GM19035 (cell line): Measurements from ENCODE around the gene RET.

Experiments used
- ATAC-seq: cut with Tn5 transposase; IDR thresholded peaks from one replicate; pipeline ENCODE4 v1.9.1; 2021; ENCODE audit not compliant: unreplicated experiment

The RET gene

DNA sequence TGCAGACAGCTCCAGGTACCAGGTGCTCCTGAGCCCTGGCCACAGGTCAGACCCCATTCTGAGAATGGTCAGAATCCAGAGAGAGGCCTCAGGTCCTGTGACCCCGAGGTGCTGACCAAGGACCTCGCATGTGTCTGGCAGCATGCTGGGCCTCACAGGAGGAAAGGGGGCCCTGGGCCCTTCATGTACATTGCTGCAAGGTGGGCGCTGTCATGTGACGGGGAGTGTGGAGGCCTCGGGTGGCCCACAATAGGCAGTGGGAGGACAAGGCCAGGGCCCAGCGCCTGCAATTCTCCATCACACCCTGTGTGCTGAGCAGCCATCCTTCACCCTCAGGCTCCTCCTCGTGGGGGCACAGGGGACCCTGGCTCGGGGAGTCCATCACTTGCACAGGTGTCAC is 15.5 kb upstream of the RET start:
- ATAC-seq, result no peak

DNA sequence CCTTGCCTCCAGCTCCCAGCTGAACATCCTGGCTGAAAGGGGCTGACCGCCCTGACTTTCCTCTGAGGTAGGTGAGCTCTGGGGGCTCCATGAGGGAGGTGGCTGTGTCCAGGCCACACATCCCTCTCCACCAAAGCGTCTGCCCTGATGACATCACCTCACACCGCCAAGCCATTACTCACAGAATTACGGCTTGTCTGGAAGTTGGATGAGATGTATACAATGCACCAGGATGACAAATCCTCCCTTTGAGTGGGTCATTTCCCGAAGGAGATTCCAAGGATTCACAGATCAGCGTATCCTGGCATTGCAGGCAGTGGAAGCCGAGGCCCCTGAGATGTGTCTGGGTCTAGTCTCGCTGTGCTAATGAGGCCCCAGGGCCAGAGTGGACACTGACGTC is 15.1 kb upstream of the RET start:
- no peak for ATAC-seq

DNA sequence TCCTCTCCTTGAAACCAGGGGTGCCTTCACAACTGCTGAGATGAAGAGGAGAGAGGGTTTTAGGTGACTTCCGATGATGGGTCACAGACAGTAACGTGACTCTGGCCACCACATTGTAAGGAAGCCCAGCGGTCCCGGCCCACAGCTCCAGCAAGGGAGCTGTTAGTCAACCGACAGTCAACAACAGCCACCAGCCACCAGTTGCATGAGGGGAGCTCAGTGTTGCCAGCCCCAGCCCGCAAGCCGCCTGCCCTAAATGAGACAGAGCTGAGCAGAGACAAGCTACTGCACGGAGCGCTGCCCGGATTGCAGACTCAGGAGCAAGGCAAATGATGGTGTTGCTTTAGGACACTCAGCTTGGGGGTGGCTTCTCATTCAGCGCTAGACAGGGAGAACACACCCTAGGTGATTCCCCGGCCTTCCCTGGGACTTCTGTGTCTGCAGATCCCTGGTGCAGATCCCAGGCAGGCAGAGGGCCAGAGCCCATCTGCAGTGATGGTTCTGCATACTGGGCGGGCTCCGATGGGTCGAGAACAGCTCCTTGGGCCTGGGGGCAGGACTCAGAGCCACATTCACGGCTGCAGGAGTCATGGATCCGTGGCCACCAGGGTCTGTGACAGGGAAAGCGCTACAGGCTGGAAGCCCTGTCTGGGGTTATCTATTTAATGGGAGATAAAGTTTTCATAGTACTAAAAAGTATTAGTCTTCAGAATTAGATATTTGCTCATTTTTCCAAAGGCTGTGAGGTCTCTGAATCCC is 14.3 kb upstream of the RET start:
- ATAC-seq, result no peak

DNA sequence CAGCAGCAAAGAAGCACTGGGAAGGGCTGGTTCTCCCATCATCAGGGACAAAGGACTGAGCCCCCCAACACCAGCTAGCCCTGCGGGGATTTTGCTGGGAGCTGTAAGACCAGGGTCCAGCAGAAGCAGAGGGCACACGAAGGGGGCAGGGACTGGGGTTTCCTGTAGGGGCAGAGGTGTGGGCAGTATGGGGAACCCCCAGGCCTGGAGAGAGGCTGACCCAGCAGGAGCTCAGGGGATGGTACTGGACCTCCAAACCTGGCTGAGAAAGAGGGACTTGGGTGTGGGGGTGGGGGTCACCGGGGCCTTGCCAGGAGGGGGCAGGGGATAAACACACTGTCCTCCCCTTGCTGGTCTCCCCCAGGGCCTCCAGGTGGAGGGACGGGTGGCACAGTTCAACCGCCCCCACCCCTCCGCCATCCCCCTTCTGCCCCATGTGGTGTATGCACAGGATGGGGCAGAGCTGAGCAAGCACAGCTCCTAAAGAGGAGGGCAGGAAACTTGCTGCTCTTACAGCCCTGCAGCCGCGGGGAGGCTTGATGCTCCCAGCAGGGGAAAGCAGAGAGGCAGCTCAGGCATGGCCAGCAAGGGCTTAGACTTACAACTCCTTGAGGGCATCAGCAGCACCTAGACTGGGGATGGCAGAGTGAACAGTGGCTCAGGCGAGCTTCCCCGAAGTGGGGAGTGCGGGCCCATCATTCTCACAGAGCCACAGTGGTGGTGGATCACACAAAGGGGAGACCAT is 12.4 kb upstream of the RET start:
- no peak for ATAC-seq

DNA sequence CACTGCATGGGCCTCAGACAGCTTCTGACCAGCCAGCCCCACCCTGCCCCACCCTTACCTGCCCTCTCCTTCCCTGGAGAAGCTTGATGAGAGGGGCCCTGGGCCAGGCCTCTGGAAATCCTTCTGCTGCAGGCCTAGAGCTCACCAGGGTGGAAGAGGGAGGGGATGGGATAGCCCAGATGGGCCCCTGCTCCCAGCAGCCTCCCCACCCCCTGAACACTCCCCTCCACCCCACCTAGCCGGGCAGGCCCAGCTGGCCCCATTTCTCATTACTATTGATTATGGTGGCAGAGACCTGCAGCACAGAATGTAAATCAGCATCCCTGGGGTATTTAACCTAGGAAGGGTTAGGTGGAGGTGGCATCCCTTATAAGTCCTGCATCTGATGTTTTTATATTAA is 11.6 kb upstream of the RET start:
- no peak for ATAC-seq

DNA sequence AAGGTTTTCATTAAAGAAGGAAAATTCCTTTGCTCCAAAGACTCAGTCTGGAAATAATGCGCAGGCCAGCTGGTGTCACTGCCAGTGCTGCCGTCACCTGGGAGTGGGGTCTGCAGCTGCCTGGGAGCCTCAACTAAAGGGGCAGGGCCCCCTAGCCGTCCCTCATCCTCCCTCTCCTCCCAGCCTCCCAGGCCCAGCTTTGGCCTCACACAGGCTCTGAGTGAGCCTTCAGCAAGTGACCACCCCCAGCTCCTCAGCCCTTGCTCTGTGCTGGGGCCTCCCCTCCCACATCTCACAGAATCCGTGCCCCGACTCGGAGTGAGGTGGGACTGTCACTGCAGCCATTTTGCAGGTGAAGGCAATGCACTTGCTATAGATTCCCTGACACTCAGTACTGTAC is 11.1 kb upstream of the RET start:
- no peak for ATAC-seq

DNA sequence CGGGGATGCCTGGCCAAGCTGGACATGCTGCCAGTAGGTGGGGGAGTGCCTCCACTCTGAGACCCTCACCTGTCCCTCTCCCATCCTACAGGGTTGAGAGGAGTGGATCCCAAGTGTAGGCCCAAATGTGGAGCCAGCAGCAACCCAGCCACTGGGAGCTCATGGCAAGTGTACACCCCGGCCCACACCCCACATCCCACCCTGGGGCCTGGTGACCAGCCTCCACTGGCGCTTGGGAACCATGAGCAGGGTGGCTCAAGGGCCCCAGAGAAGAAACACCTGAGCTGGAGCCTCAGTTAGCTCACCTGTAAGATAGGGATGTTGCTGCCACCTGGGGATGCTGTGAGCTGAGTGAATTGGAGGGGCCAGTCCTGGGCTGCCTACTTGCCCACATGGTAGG is 10.4 kb upstream of the RET start:
- ATAC-seq, result no peak

DNA sequence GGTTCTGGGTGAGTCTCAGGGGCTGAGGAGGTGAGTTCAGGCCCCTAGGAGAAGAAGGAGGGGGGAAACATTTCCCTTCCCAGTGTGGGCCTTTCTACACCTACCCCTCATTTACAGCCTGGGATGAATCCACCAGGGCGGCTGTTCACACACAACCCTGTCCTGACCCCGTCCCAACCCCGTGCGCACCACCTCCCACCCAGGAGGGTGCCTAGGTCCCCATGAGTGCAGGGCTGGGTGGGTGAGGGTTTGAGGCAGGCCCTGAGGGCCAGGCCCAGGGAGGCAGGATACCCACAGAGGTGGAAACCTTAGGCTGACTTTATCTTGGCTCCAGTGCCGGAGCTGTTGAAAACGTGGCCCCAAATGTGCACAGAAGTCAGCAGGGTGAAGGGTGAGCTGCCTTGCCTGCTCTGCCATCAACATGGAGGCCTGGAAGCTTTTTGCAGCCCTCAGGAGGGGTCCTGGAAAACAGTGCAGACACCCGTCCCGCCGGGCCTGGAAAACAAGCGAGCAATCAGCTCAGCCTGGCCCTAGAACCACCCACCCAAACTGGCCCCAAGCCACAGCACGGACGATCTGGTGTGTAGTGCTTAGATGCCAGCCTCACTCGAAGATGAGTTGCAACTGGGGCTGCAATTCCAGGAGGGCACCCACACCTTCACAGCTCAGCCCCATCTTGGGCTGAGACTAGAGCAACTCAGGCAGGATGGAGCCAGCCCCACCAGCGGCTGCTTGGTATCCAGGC is 9.3 kb upstream of the RET start:
- ATAC-seq, result no peak

DNA sequence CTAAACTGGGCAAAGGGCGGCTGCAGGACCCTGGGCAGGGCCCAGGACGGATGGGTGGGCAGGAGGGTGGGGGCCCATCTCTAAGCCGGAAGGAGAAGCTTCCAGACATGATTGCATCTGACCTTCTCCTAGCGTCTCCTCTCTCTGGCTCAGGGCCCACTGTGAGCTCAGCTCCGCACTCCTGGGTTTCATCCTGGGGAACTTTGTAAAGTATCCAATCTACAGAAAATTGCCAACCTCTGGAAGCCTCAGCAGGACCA is 8.8 kb upstream of the RET start:
- no peak for ATAC-seq

DNA sequence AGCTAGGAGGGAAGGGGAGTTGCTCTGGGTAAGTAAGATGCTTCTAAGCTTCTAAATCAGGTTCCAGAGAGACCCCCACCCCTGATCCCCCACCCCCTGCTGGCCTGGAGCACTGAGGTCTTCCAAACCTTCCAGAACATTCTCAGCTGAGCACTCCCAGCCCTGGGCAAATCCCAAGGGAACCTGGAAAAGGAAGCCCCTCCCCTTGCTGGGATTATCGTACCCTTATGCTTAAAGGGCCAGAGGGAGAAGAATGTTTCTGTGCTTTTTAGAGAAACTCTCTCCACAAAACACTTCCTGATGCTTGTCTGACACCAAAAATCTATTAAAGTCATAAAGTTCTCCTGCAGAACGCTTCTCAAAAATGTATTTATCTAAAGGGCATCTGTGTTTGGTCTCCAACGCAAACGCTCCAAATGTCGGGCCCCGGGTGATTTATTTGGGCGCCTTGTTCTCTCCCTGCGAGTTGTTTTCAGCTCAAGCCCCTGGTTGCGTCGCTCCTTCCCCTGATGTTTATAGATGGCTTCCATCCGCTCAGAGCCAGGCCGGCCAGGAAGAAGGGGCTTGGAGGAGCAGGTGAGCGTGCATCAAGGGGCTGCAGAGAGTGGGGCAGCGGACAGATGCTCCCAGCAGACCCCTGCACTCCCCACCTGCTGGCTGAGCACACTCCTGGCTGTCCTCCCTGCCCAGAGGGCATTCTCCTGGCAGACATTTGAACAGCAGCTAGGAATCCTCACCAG is 8.2 kb upstream of the RET start:
- ATAC-seq, result no peak

DNA sequence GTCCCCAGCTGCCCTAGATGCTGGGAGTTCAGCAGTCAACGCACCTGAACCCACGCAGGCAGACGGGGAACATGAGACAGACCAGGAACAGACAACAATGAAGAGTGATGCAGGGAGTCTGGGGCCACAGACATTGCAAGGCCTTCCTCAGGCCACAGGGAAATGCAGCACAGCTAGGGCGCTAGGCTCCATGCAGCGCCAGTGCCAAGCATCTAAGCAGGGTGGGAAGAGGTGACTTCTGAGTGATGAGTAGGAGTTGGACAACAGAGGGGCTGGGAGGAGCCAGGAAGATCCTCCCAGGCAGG is 7.7 kb upstream of the RET start:
- no peak for ATAC-seq

DNA sequence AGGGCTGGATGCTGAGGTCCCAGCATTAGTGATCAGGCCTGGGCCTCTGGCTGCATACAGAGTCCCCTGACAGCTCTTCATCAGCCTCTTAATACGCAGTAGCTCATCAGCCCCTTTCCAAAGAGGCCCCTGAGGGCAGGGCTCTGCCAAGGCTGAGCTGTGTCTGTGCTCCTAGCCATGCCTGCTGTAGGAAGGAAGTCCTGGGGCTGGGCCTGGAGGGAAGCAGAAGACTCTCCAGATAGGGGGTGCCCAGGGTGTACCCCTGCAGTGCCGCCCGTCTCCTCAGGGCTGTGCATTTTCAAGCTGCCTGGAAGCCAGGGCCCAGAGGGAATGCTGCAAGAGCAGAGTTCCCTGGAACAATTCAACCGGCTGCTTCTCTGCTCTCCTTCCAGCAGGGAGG is 7.3 kb upstream of the RET start:
- ATAC-seq, result no peak

DNA sequence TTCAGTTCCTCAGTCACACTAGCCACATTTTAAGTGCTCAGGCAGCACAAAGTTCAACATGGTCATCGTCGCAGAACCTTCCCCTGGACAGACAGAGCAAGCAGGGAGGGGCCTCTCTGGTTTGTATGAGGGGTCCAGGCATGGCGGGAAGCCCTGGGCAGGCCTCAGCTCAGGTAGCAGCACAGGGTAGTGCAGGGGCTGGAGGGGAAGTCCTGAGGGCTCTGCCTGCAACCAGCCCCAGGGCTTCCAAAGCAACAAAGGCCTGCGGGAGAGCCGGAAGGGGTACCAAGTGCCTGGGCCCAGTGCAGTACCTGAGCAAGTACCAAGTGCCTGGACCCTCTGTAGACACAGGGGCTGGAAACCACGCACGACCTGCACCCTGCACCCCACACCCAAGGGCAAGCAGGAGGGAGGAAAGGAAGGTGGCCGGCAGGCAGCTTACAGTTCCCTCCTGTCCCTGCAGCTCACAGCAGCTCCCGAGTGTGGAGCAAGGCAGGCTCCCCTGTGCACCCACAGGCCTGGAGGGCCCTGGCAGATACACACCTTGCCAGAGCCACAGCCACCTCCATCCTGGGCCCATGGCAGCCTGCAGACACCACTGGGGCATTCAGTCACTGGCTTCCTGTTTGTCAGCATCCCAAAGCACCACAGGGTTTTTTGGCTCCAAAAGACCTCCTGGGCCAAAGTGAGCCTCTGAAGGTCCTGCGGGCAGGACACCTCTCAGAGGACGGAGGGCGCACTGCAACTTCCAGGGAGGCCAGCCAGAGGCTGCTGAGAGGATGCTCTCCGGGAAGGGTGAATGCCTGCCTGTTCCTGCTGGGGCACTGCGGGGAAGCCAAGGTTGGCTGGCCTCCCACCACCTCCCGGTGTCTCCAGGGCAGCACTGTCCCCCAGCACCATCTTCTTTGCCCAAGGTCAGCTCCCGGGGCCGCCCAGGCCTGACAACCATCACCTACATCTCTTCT is 6.5 kb upstream of the RET start:
- no peak for ATAC-seq

DNA sequence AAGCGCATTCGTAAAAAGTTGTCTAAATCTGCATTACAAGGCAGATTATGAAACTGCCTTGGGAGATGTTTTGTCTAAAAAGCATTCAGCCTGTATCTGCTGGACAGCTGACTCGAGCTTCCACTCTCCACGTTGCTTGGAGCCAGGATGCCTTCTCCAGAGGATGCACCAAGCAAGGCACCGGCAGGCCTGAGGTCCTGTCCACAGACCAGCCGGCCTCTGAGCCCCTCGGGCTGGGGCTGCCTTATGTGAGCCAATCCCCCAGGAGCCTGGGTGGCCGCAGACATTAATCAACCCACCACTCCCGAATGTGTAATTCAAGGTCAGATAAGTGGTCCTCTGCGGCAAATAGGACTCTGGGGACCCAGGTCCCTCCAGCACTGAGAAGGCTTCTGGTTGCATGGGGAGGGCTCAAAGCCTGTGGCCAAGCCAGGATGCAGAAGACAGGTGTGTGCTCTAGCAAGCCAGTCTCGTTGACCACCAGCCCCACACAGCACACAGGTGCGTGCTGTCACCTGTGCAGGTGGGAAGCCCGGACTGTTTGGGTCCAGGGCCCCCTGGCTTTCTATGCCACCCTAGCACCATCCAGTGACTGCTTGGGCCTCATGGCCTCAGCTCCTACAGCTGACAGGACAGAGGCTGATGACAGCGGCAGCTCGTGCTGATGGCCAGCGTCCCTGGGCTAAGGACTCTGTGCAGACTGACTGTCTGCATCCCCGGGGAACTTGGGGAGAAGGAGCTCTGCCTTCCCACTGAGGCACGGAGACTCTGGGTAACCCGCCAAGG is 4.8 kb upstream of the RET start:
- no peak for ATAC-seq

DNA sequence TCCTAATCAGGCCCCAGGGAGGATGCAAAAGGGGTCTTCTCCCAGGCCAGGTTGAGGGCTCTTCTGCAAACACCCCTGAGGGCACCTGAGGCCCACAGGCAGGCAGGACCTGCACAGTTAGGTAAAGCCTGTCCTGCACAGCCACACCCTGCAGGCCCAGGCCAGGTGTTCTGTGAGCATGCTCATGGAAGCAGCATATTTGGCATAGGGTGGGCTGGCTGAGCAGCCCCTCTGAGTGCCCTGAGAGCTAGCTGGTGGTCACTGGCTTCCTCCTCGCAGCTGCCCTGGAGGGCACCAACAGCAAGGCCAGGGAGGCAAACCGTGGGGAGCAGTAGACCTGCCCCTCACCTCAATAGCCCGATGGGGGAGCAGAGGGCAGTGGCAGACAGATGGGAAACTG is 3.7 kb upstream of the RET start:
- ATAC-seq, result no peak

DNA sequence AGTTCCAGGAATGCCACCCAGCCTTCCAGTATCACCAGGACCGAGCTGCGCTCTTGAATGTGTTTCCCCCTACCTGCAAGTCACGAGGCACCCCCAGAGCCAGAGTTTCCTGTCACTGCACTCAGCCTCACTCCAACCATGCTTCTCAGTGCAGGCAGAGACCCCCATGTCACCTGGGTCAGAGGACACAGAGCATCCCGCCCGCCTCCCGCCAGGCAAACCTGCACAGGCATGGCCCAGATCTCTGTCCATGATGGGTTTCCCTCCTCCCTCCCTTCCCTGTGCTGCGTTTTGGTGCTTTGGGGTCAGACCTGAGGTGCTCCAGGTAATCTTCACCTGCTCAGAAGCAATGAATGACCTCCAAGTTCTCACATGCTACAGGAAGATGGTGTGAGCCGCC is 3.1 kb upstream of the RET start:
- ATAC-seq, result no peak

DNA sequence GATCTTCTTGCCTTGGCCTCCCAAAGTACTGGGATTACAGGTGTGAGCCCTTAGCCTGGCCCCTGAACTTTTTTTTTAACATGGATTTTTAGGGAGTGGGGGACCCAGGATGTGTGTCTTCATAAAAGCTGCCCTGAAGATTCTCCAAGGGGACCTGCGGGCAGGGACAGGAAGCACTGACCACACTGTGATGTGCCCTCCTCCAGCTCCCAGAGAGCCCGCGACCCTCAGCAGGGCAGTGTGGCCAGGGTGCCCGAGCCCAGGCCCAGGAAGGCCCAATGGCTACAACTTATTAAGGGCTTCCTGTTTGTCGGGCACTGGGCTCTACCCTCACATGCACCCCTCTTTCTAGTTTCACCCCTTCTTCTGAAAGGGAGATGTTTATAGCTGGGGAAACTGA is 2.5 kb upstream of the RET start:
- no peak for ATAC-seq

DNA sequence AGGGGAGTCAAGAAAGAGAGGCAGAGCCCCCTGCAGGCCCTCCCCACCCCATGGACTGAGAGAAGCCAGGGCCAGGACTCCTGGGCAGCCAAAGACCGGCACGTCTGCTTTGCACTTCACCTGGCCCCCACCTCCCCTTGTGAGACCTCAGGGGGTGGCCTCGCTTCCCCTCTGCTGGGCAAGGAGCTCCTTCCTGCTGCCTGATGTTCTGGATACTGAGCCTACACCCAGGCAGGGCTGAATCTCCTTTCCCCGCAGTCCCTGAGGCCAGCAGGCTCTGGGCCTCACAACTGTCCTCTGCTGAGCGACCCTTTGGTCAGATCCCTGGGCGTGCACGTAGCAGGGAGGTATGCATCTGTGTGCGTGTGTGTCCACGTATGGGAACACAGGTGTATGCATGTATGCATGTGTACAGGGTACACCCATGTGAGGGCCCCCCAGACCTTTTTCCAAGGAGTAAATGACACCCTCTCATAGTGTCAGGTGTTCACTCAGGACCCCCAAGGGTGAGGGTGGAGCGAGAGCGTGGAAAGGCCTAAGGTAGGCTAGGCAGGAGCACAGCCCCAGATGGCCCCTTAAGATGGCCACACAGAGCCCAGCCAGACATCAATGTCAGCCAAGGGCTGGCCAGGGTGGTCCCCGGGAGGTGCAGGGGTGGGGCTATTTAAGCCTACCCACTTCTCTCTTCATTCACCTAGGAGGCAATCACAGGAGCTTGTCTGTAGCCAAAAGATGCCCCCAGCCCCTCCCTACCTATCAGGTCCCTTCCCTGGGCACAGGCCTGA is 1.9 kb upstream of the RET start:
- no peak for ATAC-seq

DNA sequence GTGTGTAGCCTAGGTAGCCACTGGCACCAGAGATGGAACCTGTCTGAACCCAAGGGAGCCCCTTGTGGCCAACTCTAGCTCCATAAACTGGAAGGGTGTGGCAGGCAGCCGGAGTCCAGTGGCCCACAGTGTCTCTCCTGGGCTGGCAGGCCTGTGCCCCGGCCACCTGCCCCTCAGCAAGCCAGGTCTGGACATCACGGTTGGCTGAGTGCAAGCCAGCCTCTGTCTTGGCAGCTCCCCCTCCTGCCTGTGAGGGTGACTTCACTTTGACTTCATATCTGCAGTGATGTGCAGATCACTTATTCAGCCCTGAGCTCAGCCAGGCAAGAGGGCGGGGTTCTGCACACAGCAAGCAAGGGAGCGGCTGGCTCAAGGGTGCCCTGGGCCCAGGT is 1.3 kb upstream of the RET start:
- no peak for ATAC-seq
